Memory B cell (primary cell): ENCODE data around the gene CHRNB4.

Source experiments
- ATAC-seq: fragments of 150-1000 bp; cut with Tn5 transposase; 2 replicates; pipeline ENCODE4 v1.10.0; 2021; ENCODE audit warnings: low read depth, mild to moderate bottlenecking, moderate library complexity
- DNase-seq, 2 donors: peaks; one replicate each; pipeline ENCODE4 v3.0.0; 2022; ENCODE audit warnings: low spot score in 2 of 2
- H3K27ac Mint-ChIP-seq: one replicate; pipeline ENCODE4 v1.8.0; 2022; ENCODE audit warnings: mild to moderate bottlenecking, moderate library complexity, mixed read lengths
- H3K27me3 Mint-ChIP-seq: one replicate; pipeline ENCODE4 v1.8.0; 2022; ENCODE audit warnings: mixed read lengths
- H3K36me3 Mint-ChIP-seq: one replicate; pipeline ENCODE4 v1.8.0; 2022; ENCODE audit warnings: mild to moderate bottlenecking, mixed read lengths
- H3K4me1 Mint-ChIP-seq: one replicate; pipeline ENCODE4 v1.8.0; 2022; ENCODE audit warnings: mixed read lengths
- H3K4me3 Mint-ChIP-seq: one replicate; pipeline ENCODE4 v1.8.0; 2022; ENCODE audit warnings: mild to moderate bottlenecking, moderate library complexity, mixed read lengths
- H3K9me3 Mint-ChIP-seq: one replicate; pipeline ENCODE4 v1.8.0; 2022; ENCODE audit warnings: mixed read lengths

Gene CHRNB4

GRCh38 chr15:78599189-78599588 is 41.8 kb downstream of the CHRNB4 start:
- ATAC-seq: no peak
- peaks cover 2% of the 10 kb centered on the region for H3K36me3 Mint-ChIP-seq
- DNase-seq: no peak
- H3K27ac Mint-ChIP-seq: no peak overlapping the region
- H3K4me1 Mint-ChIP-seq: no peaks in the 10 kb centered on the region
- no peak overlapping the region for H3K4me3 Mint-ChIP-seq
- H3K9me3 Mint-ChIP-seq: no peaks in the 10 kb centered on the region
- peaks cover 13% of the 10 kb centered on the region for H3K27me3 Mint-ChIP-seq

GRCh38 chr15:78598348-78598747 is 42.7 kb downstream of the CHRNB4 start:
- Mint-ChIP-seq H3K4me3 (no peak overlapping the region), H3K27ac (no peak overlapping the region), H3K4me1 (no peaks in the 10 kb centered on the region), H3K27me3 (peaks cover 10% of the 10 kb centered on the region), H3K9me3 (no peaks in the 10 kb centered on the region), H3K36me3 (peaks cover 2% of the 10 kb centered on the region)
- no peak for DNase-seq
- no peak for ATAC-seq

DNA sequence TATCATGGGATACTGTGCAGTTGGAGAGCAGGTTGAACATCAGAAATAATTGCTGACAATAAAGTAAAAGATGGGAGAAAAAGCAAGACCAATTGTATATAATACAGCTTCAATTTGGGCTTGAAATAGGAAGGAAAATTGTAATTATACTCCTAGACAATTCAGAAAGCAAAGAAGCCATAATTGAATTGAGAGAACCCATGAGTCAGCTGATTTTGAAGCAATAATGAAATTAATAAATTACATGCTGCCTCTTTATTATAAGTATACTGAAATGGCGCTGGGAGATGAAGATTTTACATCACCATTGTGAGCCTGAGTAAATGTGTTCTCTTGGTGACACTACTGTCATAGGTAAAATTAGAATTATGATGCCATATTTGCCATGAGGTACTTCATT is 43.4 kb downstream of the CHRNB4 start:
- ATAC-seq (no peak), DNase-seq (no peak)
- Mint-ChIP-seq H3K27ac (no peak overlapping the region), H3K27me3 (peaks cover 8% of the 10 kb centered on the region), H3K4me1 (no peaks in the 10 kb centered on the region), H3K36me3 (peaks cover 2% of the 10 kb centered on the region), H3K4me3 (no peak overlapping the region), H3K9me3 (no peaks in the 10 kb centered on the region)

DNA sequence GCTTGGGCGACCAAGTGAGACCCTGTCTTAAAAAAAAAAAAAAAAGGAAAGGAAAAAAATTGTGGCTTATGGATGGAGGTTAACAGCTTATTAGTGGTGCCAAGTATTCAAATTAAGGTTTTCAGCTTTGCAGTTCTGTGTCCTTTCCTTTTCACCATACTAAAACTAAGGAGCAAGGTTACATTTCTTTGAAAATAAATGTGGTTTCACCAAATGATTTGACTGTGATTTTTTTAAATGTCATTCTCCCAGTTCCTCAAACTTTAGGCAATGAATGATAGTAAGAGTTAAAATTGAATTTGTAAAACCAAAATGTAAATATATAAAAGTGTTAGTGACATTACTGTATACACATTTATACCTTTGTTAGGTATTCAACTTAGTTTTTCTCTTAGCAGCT is 66.1 kb downstream of the CHRNB4 start:
- Mint-ChIP-seq H3K27me3 (peaks cover 6% of the 10 kb centered on the region), H3K36me3 (no peaks in the 10 kb centered on the region), H3K9me3 (no peaks in the 10 kb centered on the region), H3K4me3 (no peak overlapping the region), H3K4me1 (no peaks in the 10 kb centered on the region), H3K27ac (no peak overlapping the region)
- DNase-seq (no peak), ATAC-seq (no peak)
